HL-60 (cell line): ENCODE results near the gene MED26.

Experiments used
- SPI1 ChIP-seq: IDR thresholded peaks from 2 replicates; pipeline ENCODE4 v1.6.1; 2012; ENCODE audit warnings: low read depth, mild to moderate bottlenecking, borderline replicate concordance
- TF ChIP-seq, protein P1 (sequence below): IDR thresholded peaks from one replicate; pipeline ENCODE4 v1.5.1; 2011; ENCODE audit warnings: low read length, control low read depth, inconsistent platforms; ENCODE audit not compliant: insufficient read depth
- TF ChIP-seq, protein P2 (sequence below): IDR thresholded peaks from 2 replicates; pipeline ENCODE4 v1.6.1; 2012; ENCODE audit warnings: low read depth; ENCODE audit not compliant: insufficient replicate concordance

DNA sequence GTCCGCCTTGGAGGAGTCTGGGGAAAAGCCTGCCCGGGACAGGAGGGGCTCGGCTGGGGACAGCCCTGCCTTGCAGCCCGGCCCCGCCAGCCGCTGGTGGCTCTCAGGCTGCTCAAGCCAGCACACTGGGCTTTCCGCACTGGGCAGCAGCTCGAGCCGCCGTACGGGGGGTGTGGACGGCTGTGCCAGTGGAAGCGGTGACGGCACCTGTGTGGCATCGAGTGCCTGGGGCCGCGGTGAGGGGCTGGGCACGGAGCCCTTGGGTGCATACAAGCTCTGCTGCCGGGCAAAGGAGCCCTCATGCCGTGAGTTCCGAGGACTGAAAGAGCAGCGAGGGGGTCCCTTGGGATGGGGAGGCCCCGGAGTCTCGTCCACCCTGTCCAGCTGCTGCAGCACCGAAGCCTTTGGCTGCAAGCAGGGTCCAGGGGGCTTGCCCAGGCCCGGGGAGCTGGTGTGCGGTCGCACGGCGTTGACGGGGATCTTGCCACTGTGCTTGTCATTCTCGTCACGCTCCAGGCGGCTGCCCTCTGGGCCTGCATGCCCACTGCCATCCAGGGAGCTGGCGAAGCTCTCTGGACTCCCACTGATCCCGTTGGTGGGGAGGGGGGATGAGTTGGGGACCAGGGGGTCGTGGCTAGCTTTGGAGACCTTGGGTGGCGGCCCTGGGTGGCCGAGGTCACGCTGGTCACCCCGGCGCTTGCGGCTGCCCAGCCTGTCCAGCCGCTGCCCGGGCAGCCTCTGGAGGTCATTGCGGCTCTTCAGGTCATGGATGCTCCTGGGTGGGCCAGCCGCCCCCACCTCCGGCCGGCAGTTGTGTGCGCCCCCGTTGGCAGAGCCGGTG is 51.1 kb downstream of the MED26 start:
- TF ChIP-seq, protein P1, sequence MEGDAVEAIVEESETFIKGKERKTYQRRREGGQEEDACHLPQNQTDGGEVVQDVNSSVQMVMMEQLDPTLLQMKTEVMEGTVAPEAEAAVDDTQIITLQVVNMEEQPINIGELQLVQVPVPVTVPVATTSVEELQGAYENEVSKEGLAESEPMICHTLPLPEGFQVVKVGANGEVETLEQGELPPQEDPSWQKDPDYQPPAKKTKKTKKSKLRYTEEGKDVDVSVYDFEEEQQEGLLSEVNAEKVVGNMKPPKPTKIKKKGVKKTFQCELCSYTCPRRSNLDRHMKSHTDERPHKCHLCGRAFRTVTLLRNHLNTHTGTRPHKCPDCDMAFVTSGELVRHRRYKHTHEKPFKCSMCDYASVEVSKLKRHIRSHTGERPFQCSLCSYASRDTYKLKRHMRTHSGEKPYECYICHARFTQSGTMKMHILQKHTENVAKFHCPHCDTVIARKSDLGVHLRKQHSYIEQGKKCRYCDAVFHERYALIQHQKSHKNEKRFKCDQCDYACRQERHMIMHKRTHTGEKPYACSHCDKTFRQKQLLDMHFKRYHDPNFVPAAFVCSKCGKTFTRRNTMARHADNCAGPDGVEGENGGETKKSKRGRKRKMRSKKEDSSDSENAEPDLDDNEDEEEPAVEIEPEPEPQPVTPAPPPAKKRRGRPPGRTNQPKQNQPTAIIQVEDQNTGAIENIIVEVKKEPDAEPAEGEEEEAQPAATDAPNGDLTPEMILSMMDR: no peak
- TF ChIP-seq SPI1: no peak
- TF ChIP-seq, protein P2, sequence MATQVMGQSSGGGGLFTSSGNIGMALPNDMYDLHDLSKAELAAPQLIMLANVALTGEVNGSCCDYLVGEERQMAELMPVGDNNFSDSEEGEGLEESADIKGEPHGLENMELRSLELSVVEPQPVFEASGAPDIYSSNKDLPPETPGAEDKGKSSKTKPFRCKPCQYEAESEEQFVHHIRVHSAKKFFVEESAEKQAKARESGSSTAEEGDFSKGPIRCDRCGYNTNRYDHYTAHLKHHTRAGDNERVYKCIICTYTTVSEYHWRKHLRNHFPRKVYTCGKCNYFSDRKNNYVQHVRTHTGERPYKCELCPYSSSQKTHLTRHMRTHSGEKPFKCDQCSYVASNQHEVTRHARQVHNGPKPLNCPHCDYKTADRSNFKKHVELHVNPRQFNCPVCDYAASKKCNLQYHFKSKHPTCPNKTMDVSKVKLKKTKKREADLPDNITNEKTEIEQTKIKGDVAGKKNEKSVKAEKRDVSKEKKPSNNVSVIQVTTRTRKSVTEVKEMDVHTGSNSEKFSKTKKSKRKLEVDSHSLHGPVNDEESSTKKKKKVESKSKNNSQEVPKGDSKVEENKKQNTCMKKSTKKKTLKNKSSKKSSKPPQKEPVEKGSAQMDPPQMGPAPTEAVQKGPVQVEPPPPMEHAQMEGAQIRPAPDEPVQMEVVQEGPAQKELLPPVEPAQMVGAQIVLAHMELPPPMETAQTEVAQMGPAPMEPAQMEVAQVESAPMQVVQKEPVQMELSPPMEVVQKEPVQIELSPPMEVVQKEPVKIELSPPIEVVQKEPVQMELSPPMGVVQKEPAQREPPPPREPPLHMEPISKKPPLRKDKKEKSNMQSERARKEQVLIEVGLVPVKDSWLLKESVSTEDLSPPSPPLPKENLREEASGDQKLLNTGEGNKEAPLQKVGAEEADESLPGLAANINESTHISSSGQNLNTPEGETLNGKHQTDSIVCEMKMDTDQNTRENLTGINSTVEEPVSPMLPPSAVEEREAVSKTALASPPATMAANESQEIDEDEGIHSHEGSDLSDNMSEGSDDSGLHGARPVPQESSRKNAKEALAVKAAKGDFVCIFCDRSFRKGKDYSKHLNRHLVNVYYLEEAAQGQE: no peak
